ENCODE measurements around the gene VILL.

- TF ChIP-seq, protein P1, sequence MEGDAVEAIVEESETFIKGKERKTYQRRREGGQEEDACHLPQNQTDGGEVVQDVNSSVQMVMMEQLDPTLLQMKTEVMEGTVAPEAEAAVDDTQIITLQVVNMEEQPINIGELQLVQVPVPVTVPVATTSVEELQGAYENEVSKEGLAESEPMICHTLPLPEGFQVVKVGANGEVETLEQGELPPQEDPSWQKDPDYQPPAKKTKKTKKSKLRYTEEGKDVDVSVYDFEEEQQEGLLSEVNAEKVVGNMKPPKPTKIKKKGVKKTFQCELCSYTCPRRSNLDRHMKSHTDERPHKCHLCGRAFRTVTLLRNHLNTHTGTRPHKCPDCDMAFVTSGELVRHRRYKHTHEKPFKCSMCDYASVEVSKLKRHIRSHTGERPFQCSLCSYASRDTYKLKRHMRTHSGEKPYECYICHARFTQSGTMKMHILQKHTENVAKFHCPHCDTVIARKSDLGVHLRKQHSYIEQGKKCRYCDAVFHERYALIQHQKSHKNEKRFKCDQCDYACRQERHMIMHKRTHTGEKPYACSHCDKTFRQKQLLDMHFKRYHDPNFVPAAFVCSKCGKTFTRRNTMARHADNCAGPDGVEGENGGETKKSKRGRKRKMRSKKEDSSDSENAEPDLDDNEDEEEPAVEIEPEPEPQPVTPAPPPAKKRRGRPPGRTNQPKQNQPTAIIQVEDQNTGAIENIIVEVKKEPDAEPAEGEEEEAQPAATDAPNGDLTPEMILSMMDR (IDR thresholded peaks at IDR 0.05), result no peak
- TF ChIP-seq EP300 (IDR thresholded peaks at IDR 0.05; ENCODE audit: borderline replicate concordance in 1 of 2, low read depth in 1 of 2, low read length in 1 of 2) (no peak), PBX3 (IDR thresholded peaks at IDR 0.05) (no peak), JUND (IDR thresholded peaks at IDR 0.05) (no peak), RAD21 (IDR thresholded peaks at IDR 0.05; ENCODE audit: low read length) (no peak), TCF12 (IDR thresholded peaks at IDR 0.05) (no peak), MAX (IDR thresholded peaks at IDR 0.05; ENCODE audit: low read depth) (no peak), SIN3A (IDR thresholded peaks at IDR 0.05; ENCODE audit: borderline replicate concordance, low read depth, low read length) (no peak)
- TF ChIP-seq, protein P2, sequence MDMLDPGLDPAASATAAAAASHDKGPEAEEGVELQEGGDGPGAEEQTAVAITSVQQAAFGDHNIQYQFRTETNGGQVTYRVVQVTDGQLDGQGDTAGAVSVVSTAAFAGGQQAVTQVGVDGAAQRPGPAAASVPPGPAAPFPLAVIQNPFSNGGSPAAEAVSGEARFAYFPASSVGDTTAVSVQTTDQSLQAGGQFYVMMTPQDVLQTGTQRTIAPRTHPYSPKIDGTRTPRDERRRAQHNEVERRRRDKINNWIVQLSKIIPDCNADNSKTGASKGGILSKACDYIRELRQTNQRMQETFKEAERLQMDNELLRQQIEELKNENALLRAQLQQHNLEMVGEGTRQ (IDR thresholded peaks at IDR 0.05; ENCODE audit: borderline replicate concordance, low read depth, low read length), result no peak
These were observed 35.7 kb upstream of the VILL start for GRCh38 chr3:37954881-37955280.

Measured in SK-N-SH (cell line).